Astrocyte (in vitro differentiated cells and primary cell): ENCODE data around the gene HNRNPF.

Experiments
- EZH2 ChIP-seq: IDR thresholded peaks from 2 replicates; pipeline ENCODE4 v1.6.1; 2012; ENCODE audit warnings: mild to moderate bottlenecking, low read length, inconsistent platforms; ENCODE audit not compliant: insufficient read depth
- TF ChIP-seq, protein P1 (sequence below): IDR thresholded peaks from 2 replicates; pipeline ENCODE4 v1.5.1; 2011; ENCODE audit warnings: low read depth, mild to moderate bottlenecking, inconsistent platforms, low read length, moderate library complexity; ENCODE audit not compliant: insufficient read depth

GRCh38 chr10:43340619-43341018, 68.4 kb downstream of the HNRNPF start:
- TF ChIP-seq, protein P1, sequence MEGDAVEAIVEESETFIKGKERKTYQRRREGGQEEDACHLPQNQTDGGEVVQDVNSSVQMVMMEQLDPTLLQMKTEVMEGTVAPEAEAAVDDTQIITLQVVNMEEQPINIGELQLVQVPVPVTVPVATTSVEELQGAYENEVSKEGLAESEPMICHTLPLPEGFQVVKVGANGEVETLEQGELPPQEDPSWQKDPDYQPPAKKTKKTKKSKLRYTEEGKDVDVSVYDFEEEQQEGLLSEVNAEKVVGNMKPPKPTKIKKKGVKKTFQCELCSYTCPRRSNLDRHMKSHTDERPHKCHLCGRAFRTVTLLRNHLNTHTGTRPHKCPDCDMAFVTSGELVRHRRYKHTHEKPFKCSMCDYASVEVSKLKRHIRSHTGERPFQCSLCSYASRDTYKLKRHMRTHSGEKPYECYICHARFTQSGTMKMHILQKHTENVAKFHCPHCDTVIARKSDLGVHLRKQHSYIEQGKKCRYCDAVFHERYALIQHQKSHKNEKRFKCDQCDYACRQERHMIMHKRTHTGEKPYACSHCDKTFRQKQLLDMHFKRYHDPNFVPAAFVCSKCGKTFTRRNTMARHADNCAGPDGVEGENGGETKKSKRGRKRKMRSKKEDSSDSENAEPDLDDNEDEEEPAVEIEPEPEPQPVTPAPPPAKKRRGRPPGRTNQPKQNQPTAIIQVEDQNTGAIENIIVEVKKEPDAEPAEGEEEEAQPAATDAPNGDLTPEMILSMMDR: no peak
- TF ChIP-seq EZH2: no peak
